K562 (cell line): ENCODE results near the gene GADD45GIP1. TPM values are rescaled to one million over a fixed set of nuclear protein-coding genes. Genes with fewer than 3 reads are reported as not detected.

Experiments used
- ARNT ChIP-seq, 2 experiments: fragments of 450-650 bp; IDR thresholded peaks; 2 replicates each; pipeline ENCODE4 v1.6.1; 2016; ENCODE audit warnings: mild to moderate bottlenecking in 1 of 2
- CBX8 ChIP-seq: fragments of 200-600 bp; sonication (generic); IDR thresholded peaks from 2 replicates; pipeline ENCODE4 v1.6.1; 2012; ENCODE audit warnings: borderline replicate concordance, mixed run types, low read depth, mild to moderate bottlenecking, moderate library complexity, mixed read lengths, low read length, control low read depth, inconsistent platforms; ENCODE audit not compliant: poor library complexity, severe bottlenecking; ENCODE audit errors: extremely low read depth
- CEBPG ChIP-seq, 3 experiments: fragments of 200-800 bp in 1 of 3; sonication (Bioruptor generic) in 1 of 3; sonication (generic) in 1 of 3; formaldehyde crosslinking in 1 of 3; IDR thresholded peaks in 2 of 3; conservative IDR thresholded peaks in 1 of 3; 2 replicates each; pipeline versions ENCODE4 v1.6.1 to v1.8.0; 2016 to 2022; ENCODE audit warnings: missing compliant biosample characterization in 2 of 3, missing genetic modification characterization in 2 of 3, mild to moderate bottlenecking in 1 of 3, missing genetic modification reagents in 1 of 3
- CSDE1 ChIP-seq, 2 experiments: fragments of 450-650 bp; IDR thresholded peaks; 2 replicates each; pipeline ENCODE4 v1.6.1; 2016; ENCODE audit warnings: mild to moderate bottlenecking in 1 of 2
- ELK1 ChIP-seq: sonication (generic); formaldehyde crosslinking; IDR thresholded peaks from 2 replicates; pipeline ENCODE4 v1.8.1; 2022; ENCODE audit warnings: missing genetic modification reagents
- EP400 ChIP-seq: fragments of 450-650 bp; IDR thresholded peaks from 2 replicates; pipeline ENCODE4 v1.6.1; 2017; ENCODE audit warnings: antibody characterized with exemption, mild to moderate bottlenecking, moderate library complexity
- HMG20B ChIP-seq: fragments of 250-450 bp; sonication (Bioruptor Pico); IDR thresholded peaks from 2 replicates; pipeline ENCODE4 v1.5.0; 2021; ENCODE audit warnings: mild to moderate bottlenecking
- HSF4 ChIP-seq: fragments of 250-450 bp; sonication (Bioruptor Pico); IDR thresholded peaks from 2 replicates; pipeline ENCODE4 v2.1.2; 2022; ENCODE audit warnings: mild to moderate bottlenecking, moderate library complexity, borderline replicate concordance
- NFE2 ChIP-seq: IDR thresholded peaks from 2 replicates; pipeline ENCODE4 v1.6.1; 2014; ENCODE audit warnings: antibody characterized with exemption, low read depth
- PCBP1 ChIP-seq: fragments of 200-400 bp; formaldehyde crosslinking; IDR thresholded peaks from 2 replicates; pipeline ENCODE4 v1.6.1; 2018; ENCODE audit warnings: mild to moderate bottlenecking, low read depth, low read length; ENCODE audit not compliant: poor library complexity, severe bottlenecking
- PKNOX1 ChIP-seq: fragments of 450-650 bp; IDR thresholded peaks from 2 replicates; pipeline ENCODE4 v1.6.1; 2016
- SREBF2 ChIP-seq: sonication (generic); formaldehyde crosslinking; IDR thresholded peaks from 2 replicates; pipeline ENCODE4 v1.4.0; 2020; ENCODE audit warnings: mild to moderate bottlenecking, missing genetic modification reagents
- ZHX1 ChIP-seq: fragments of 150-350 bp; conservative IDR thresholded peaks from 2 replicates; pipeline ENCODE4 v1.6.1; 2014; ENCODE audit warnings: low read length
- ZNF165 ChIP-seq: fragments of 250-450 bp; sonication (Bioruptor Pico); IDR thresholded peaks from 2 replicates; pipeline ENCODE4 v1.4.0; 2020; ENCODE audit warnings: borderline replicate concordance
- ZNF347 ChIP-seq: fragments of 450-650 bp; formaldehyde crosslinking; IDR thresholded peaks from 2 replicates; pipeline ENCODE4 v1.4.0; 2020; ENCODE audit warnings: low read depth, mild to moderate bottlenecking, moderate library complexity
- ZNF41 ChIP-seq: fragments of 250-450 bp; sonication (Bioruptor Pico); conservative IDR thresholded peaks from 2 replicates; pipeline ENCODE4 v1.4.0; 2020; ENCODE audit warnings: mild to moderate bottlenecking
- polyA plus RNA-seq, 8 experiments: library from polyadenylated mRNA; depleted of rRNA in 4 of 8; stranded (reverse) in 5 of 8; unstranded in 3 of 8; fragments of >200 nt; fragmentation: Nextera tagmentation in 2 of 8; fragmentation: Illumina TruSeq in 1 of 8; extraction: Ambion mirVana in 2 of 8; extraction: Trizol in 1 of 8; gene quantifications; 2 replicates each; pipeline versions ENCODE4 v1.2.1 to v1.2.3, GENCODE V29; 2011 to 2014; ENCODE audit warnings: inconsistent platforms in 1 of 8, missing spikeins in 1 of 8
- total RNA-seq, 7 experiments: library from RNA; depleted of rRNA in 6 of 7; stranded (reverse); fragments of >200 nt in 6 of 7; fragmentation: Illumina TruSeq in 2 of 7; extraction: Trizol in 2 of 7; gene quantifications; 2 replicates each; pipeline versions ENCODE4 v1.2.1 to v1.2.3, GENCODE V29; 2011 to 2021; ENCODE audit warnings: low replicate concordance in 1 of 7
- TF ChIP-seq, protein P1 (sequence below): sonication (generic); formaldehyde crosslinking; IDR thresholded peaks from 2 replicates; pipeline ENCODE4 v1.8.1; 2023; ENCODE audit warnings: mild to moderate bottlenecking, missing genetic modification reagents

GADD45GIP1 gene
- total and polyA plus RNA-seq, 9 of the 15 experiments (the other 6 are each of a cell fraction or from before 2014, with no cell fraction given) = 5.1 to 161 (median 29.2) TPM

DNA sequence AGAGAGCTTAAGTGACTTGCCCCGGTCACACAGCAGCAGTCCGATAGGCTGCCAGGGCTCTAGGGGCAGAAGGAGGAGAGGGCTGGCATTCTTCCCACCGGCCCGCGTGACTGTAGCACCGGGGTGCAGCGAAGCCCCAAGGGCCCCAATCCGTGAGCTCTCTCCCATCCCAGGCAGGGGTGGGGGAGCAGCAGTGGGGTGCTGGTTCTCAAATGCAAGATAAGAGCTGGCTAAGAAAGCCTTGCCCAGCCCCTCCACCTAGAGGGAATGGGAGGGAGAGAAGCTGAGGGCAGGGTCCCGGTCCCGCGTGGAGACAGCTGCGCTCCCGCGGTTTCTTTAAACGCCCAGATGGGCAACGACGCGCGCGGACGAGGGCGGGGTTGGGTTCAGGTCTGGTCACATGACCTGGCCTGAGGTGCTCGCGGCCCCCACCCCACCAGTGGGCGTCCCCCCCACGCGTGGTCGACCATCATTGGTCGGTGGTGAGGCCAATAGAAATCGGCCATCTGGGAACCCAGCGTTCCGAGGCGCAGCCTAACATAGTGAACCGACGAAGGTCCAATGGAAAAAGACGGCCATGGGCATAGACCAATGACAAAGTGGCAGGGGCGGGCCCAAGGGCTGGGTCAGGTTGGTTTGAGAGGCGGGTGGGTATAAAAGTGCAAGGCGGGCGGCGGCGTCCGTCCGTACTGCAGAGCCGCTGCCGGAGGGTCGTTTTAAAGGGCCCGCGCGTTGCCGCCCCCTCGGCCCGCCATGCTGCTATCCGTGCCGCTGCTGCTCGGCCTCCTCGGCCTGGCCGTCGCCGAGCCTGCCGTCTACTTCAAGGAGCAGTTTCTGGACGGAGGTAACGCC lies 18.9 kb downstream of the GADD45GIP1 start, which contains the start of gene CALR (continued):
- TF ChIP-seq SREBF2 (CRISPR knock-in tag) (no peak), ZHX1 (peak; percentile 15; the same call in 1 of the 2 replicates), NFE2 (no peak), ARNT (IDR thresholded peaks at IDR 0.05) (no peak), ZNF165 (no peak), CSDE1 (IDR thresholded peaks at IDR 0.05) (peak in 1 of 2 experiments; percentile 11; a peak in 1 of 4 replicates), HSF4 (CRISPR knock-in tag) (no peak), ZNF41 (CRISPR knock-in tag) (0 out of 2 replicates have a peak, but pooled peaks have one; percentile 43), HMG20B (CRISPR knock-in tag) (no peak), PCBP1 (peak; percentile 78), CEBPG (CRISPR knock-in tag; IDR thresholded peaks at IDR 0.05) (0 out of 2 replicates have a peak, but pooled peaks have one; percentile 20), CEBPG (tag; conservative IDR thresholded peaks at IDR 0.05 in 1 of 2, IDR thresholded peaks at IDR 0.05 in 1 of 2) (no peak), ELK1 (no peak), ZNF347 (CRISPR knock-in tag) (no peak), EP400 (peak; percentile 97), CBX8 (no peak), PKNOX1 (peak; percentile 97)
- TF ChIP-seq, protein P1, sequence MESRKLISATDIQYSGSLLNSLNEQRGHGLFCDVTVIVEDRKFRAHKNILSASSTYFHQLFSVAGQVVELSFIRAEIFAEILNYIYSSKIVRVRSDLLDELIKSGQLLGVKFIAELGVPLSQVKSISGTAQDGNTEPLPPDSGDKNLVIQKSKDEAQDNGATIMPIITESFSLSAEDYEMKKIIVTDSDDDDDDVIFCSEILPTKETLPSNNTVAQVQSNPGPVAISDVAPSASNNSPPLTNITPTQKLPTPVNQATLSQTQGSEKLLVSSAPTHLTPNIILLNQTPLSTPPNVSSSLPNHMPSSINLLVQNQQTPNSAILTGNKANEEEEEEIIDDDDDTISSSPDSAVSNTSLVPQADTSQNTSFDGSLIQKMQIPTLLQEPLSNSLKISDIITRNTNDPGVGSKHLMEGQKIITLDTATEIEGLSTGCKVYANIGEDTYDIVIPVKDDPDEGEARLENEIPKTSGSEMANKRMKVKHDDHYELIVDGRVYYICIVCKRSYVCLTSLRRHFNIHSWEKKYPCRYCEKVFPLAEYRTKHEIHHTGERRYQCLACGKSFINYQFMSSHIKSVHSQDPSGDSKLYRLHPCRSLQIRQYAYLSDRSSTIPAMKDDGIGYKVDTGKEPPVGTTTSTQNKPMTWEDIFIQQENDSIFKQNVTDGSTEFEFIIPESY (CRISPR knock-in tag) = no peak
